ENCODE results near the gene GPR152.
"Not testable (repeated sequence)": the region's sequence is repeated elsewhere in the genome, so short reads cannot be mapped to it uniquely, and the experiment has no call there.

Gene GPR152

GRCh38 chr11:67428052-67429001 is 24.2 kb downstream of the GPR152 start, which contains the start of gene RPS6KB2:
Gene RPS6KB2, plus strand, starts transcription at chr11:67428494. Its CDS starts 52 bp downstream, at chr11:67428546.
- H3K27ac ChIP-seq (ENCODE audit: low read depth, low read length) = peak within 1 kb of the TSS; percentile 67
- no peaks in the 10 kb centered on the region for H3K9me3 ChIP-seq (ENCODE audit: control insufficient read depth, insufficient read depth, low read length)
- peaks cover 21% of the 10 kb centered on the region for H3K36me3 ChIP-seq (ENCODE audit: control insufficient read depth, insufficient read depth, low read length)
- H3K27me3 ChIP-seq (ENCODE audit: control insufficient read depth, insufficient read depth, low read length) = no peaks in the 10 kb centered on the region
- H3K4me3 ChIP-seq (ENCODE audit: low read depth, low read length) = peak within 1 kb of the TSS; percentile 89
- H3K9ac ChIP-seq (ENCODE audit: low read depth, low read length) = peak within 1 kb of the TSS; percentile 64
- 0 out of 2 replicates have a peak, but pooled peaks cover 4% of the 10 kb centered on the region for H3K4me1 ChIP-seq (ENCODE audit: control insufficient read depth, insufficient read depth, low read length)

- peak overlapping the region; percentile 42 for H3K27ac ChIP-seq (ENCODE audit: low read depth, low read length)
- H3K4me1 ChIP-seq (ENCODE audit: control insufficient read depth, insufficient read depth, low read length); H3K9me3 ChIP-seq (ENCODE audit: control insufficient read depth, insufficient read depth, low read length); H3K27me3 ChIP-seq (ENCODE audit: control insufficient read depth, insufficient read depth, low read length): not testable (repeated sequence)
- peaks cover 12% of the 10 kb centered on the region for H3K36me3 ChIP-seq (ENCODE audit: control insufficient read depth, insufficient read depth, low read length)
- H3K4me3 ChIP-seq (ENCODE audit: low read depth, low read length) = peak overlapping the region; percentile 89
- H3K9ac ChIP-seq (ENCODE audit: low read depth, low read length) = peak overlapping the region; percentile 12; the same call in 1 of the 2 replicates
These were observed 25.1 kb downstream of the GPR152 start for GRCh38 chr11:67427364-67427859.

GRCh38 chr11:67423891-67424613 is 28.5 kb downstream of the GPR152 start:
- Histone ChIP-seq H3K36me3 (ENCODE audit: control insufficient read depth, insufficient read depth, low read length) (no peaks in the 10 kb centered on the region), H3K9me3 (ENCODE audit: control insufficient read depth, insufficient read depth, low read length) (no peaks in the 10 kb centered on the region), H3K27ac (ENCODE audit: low read depth, low read length) (no peak overlapping the region), H3K4me1 (ENCODE audit: control insufficient read depth, insufficient read depth, low read length) (0 out of 2 replicates have a peak, but pooled peaks cover 4% of the 10 kb centered on the region), H3K27me3 (ENCODE audit: control insufficient read depth, insufficient read depth, low read length) (no peaks in the 10 kb centered on the region; the same call in 1 of the 2 replicates), H3K4me3 (ENCODE audit: low read depth, low read length) (no peak overlapping the region), H3K9ac (ENCODE audit: low read depth, low read length) (no peak overlapping the region)

- H3K27me3 ChIP-seq (ENCODE audit: control insufficient read depth, insufficient read depth, low read length) = no peaks in the 10 kb centered on the region; the same call in 1 of the 2 replicates
- H3K9me3 ChIP-seq (ENCODE audit: control insufficient read depth, insufficient read depth, low read length) = no peaks in the 10 kb centered on the region
- H3K9ac ChIP-seq (ENCODE audit: low read depth, low read length) = no peak overlapping the region
- H3K36me3 ChIP-seq (ENCODE audit: control insufficient read depth, insufficient read depth, low read length) = no peaks in the 10 kb centered on the region
- H3K27ac ChIP-seq (ENCODE audit: low read depth, low read length) = no peak overlapping the region
- no peak overlapping the region for H3K4me3 ChIP-seq (ENCODE audit: low read depth, low read length)
- H3K4me1 ChIP-seq (ENCODE audit: control insufficient read depth, insufficient read depth, low read length) = 0 out of 2 replicates have a peak, but pooled peaks cover 4% of the 10 kb centered on the region
These were observed 29.1 kb downstream of the GPR152 start for GRCh38 chr11:67423466-67423865.

GRCh38 chr11:67422891-67423290 is 29.6 kb downstream of the GPR152 start:
- H3K4me1 ChIP-seq (ENCODE audit: control insufficient read depth, insufficient read depth, low read length) = 0 out of 2 replicates have a peak, but pooled peaks cover 4% of the 10 kb centered on the region
- no peak overlapping the region for H3K4me3 ChIP-seq (ENCODE audit: low read depth, low read length)
- no peak overlapping the region for H3K9ac ChIP-seq (ENCODE audit: low read depth, low read length)
- H3K27ac ChIP-seq (ENCODE audit: low read depth, low read length) = no peak overlapping the region
- no peaks in the 10 kb centered on the region for H3K9me3 ChIP-seq (ENCODE audit: control insufficient read depth, insufficient read depth, low read length)
- no peaks in the 10 kb centered on the region; the same call in 1 of the 2 replicates for H3K27me3 ChIP-seq (ENCODE audit: control insufficient read depth, insufficient read depth, low read length)
- H3K36me3 ChIP-seq (ENCODE audit: control insufficient read depth, insufficient read depth, low read length) = no peaks in the 10 kb centered on the region

GRCh38 chr11:67421430-67422031 is 31.0 kb downstream of the GPR152 start:
- no peaks in the 10 kb centered on the region for H3K4me1 ChIP-seq (ENCODE audit: control insufficient read depth, insufficient read depth, low read length)
- no peak overlapping the region for H3K27ac ChIP-seq (ENCODE audit: low read depth, low read length)
- H3K36me3 ChIP-seq (ENCODE audit: control insufficient read depth, insufficient read depth, low read length) = no peaks in the 10 kb centered on the region

GRCh38 chr11:67420646-67421429 is 31.7 kb downstream of the GPR152 start:
- Histone ChIP-seq H3K4me3 (ENCODE audit: low read depth, low read length) (peak overlapping the region; percentile 65), H3K36me3 (ENCODE audit: control insufficient read depth, insufficient read depth, low read length) (no peaks in the 10 kb centered on the region), H3K27ac (ENCODE audit: low read depth, low read length) (peak overlapping the region; percentile 56), H3K27me3 (ENCODE audit: control insufficient read depth, insufficient read depth, low read length) (no peaks in the 10 kb centered on the region; the same call in 1 of the 2 replicates), H3K9me3 (ENCODE audit: control insufficient read depth, insufficient read depth, low read length) (no peaks in the 10 kb centered on the region), H3K4me1 (ENCODE audit: control insufficient read depth, insufficient read depth, low read length) (peaks cover 4% of the 10 kb centered on the region; the same call in 1 of the 2 replicates), H3K9ac (ENCODE audit: low read depth, low read length) (peak overlapping the region; percentile 54; the same call in 1 of the 2 replicates)

More at GRCh38 chr11:67421430-67422031, 31.0 kb downstream of the GPR152 start:
- no peaks in the 10 kb centered on the region for H3K9me3 ChIP-seq (ENCODE audit: control insufficient read depth, insufficient read depth, low read length)
- peak overlapping the region; percentile 48 for H3K4me3 ChIP-seq (ENCODE audit: low read depth, low read length)
- H3K9ac ChIP-seq (ENCODE audit: low read depth, low read length) = no peak overlapping the region
- H3K27me3 ChIP-seq (ENCODE audit: control insufficient read depth, insufficient read depth, low read length) = no peaks in the 10 kb centered on the region; the same call in 1 of the 2 replicates

GRCh38 chr11:67420147-67420645 is 32.3 kb downstream of the GPR152 start:
- H3K27ac ChIP-seq (ENCODE audit: low read depth, low read length) = no peak overlapping the region
- H3K9me3 ChIP-seq (ENCODE audit: control insufficient read depth, insufficient read depth, low read length) = no peaks in the 10 kb centered on the region
- no peaks in the 10 kb centered on the region for H3K36me3 ChIP-seq (ENCODE audit: control insufficient read depth, insufficient read depth, low read length)
- no peaks in the 10 kb centered on the region; the same call in 1 of the 2 replicates for H3K27me3 ChIP-seq (ENCODE audit: control insufficient read depth, insufficient read depth, low read length)
- peak overlapping the region; percentile 65; the same call in 1 of the 2 replicates for H3K4me3 ChIP-seq (ENCODE audit: low read depth, low read length)
- H3K4me1 ChIP-seq (ENCODE audit: control insufficient read depth, insufficient read depth, low read length) = peaks cover 4% of the 10 kb centered on the region; the same call in 1 of the 2 replicates
- H3K9ac ChIP-seq (ENCODE audit: low read depth, low read length) = no peak overlapping the region

GRCh38 chr11:67419325-67420049 is 33.0 kb downstream of the GPR152 start:
- no peaks in the 10 kb centered on the region for H3K36me3 ChIP-seq (ENCODE audit: control insufficient read depth, insufficient read depth, low read length)
- peaks cover 5% of the 10 kb centered on the region; the same call in 1 of the 2 replicates for H3K27me3 ChIP-seq (ENCODE audit: control insufficient read depth, insufficient read depth, low read length)
- no peaks in the 10 kb centered on the region for H3K9me3 ChIP-seq (ENCODE audit: control insufficient read depth, insufficient read depth, low read length)
- H3K27ac ChIP-seq (ENCODE audit: low read depth, low read length) = no peak overlapping the region
- H3K9ac ChIP-seq (ENCODE audit: low read depth, low read length) = no peak overlapping the region
- H3K4me3 ChIP-seq (ENCODE audit: low read depth, low read length) = no peak overlapping the region
- H3K4me1 ChIP-seq (ENCODE audit: control insufficient read depth, insufficient read depth, low read length) = peaks cover 4% of the 10 kb centered on the region; the same call in 1 of the 2 replicates
